H54 (cell line): Measurements from ENCODE around the gene DRC7.
"Not testable (repeated sequence)": the region's sequence is repeated elsewhere in the genome, so short reads cannot be mapped to it uniquely, and the experiment has no call there.

Experiments used
- DNase-seq: peaks from one replicate; pipeline ENCODE4 v3.0.0; 2011; ENCODE audit warnings: low spot score, mixed read lengths; ENCODE audit not compliant: insufficient read length
- FAIRE-seq: peaks from 3 replicates; lab custom pipeline; 2011; peaks lifted over from hg19 to GRCh38; lab: Jason Lieb, UNC
- POLR2A ChIP-seq: IDR thresholded peaks from 2 replicates; pipeline ENCODE4 v1.6.1; 2011; ENCODE audit warnings: low read depth, mild to moderate bottlenecking, low read length

Gene DRC7

GRCh38 chr16:57720142-57720575 lies 25.6 kb downstream of the DRC7 start:
- TF ChIP-seq POLR2A: no peak
- peak; percentile 48 for FAIRE-seq
- DNase-seq: peak; percentile 47

GRCh38 chr16:57721356-57722209 lies 27.0 kb downstream of the DRC7 start:
- DNase-seq (no peak), FAIRE-seq (no peak)
- TF ChIP-seq POLR2A: no peak

- no peak for FAIRE-seq
- no peak for TF ChIP-seq POLR2A
- no peak for DNase-seq
Observed at GRCh38 chr16:57722210-57722499, 27.5 kb downstream of the DRC7 start.

GRCh38 chr16:57722651-57723050 lies 28.0 kb downstream of the DRC7 start:
- FAIRE-seq: no peak
- DNase-seq: no peak
- no peak for TF ChIP-seq POLR2A

GRCh38 chr16:57723170-57723569 lies 28.6 kb downstream of the DRC7 start:
- TF ChIP-seq POLR2A: no peak
- no peak for FAIRE-seq
- no peak for DNase-seq

- TF ChIP-seq POLR2A: no peak
- no peak for FAIRE-seq
- no peak for DNase-seq
Observed at GRCh38 chr16:57724531-57724930, 29.9 kb downstream of the DRC7 start.

- DNase-seq (no peak), FAIRE-seq (no peak)
- TF ChIP-seq POLR2A: no peak
Observed at GRCh38 chr16:57725151-57725550, 30.5 kb downstream of the DRC7 start.

GRCh38 chr16:57725554-57725953 lies 30.9 kb downstream of the DRC7 start:
- FAIRE-seq: no peak
- DNase-seq: no peak
- no peak for TF ChIP-seq POLR2A

- no peak for FAIRE-seq
- no peak for DNase-seq
- TF ChIP-seq POLR2A: no peak
Observed at GRCh38 chr16:57725976-57726375, 31.4 kb downstream of the DRC7 start.

- no peak for TF ChIP-seq POLR2A
- FAIRE-seq (no peak), DNase-seq (no peak)
Observed at GRCh38 chr16:57726433-57726947, 31.9 kb downstream of the DRC7 start.

- no peak for FAIRE-seq
Observed at GRCh38 chr16:57727610-57728009, 33.0 kb downstream of the DRC7 start.

GRCh38 chr16:57728336-57729181 lies 34.0 kb downstream of the DRC7 start:
- FAIRE-seq (no peak), DNase-seq (no peak)
- no peak for TF ChIP-seq POLR2A

More at GRCh38 chr16:57727610-57728009, 33.0 kb downstream of the DRC7 start:
- DNase-seq: no peak
- TF ChIP-seq POLR2A: no peak

GRCh38 chr16:57729182-57729484 lies 34.5 kb downstream of the DRC7 start:
- FAIRE-seq (no peak), DNase-seq (no peak)
- TF ChIP-seq POLR2A: no peak

GRCh38 chr16:57729852-57730251 lies 35.2 kb downstream of the DRC7 start:
- not testable (repeated sequence) for DNase-seq, FAIRE-seq
